Measurements from ENCODE around the gene ATRX.

- TF ChIP-seq CTCF (IDR thresholded peaks at IDR 0.05; ENCODE audit: low read depth, low read length, poor library complexity, severe bottlenecking) (no peak), EZH2phosphoT487 (IDR thresholded peaks at IDR 0.05; ENCODE audit: borderline replicate concordance, low read length) (no peak)
These were observed 330.6 kb downstream of the ATRX start for GRCh38 chrX:77455437-77455836.

Data from DOHH2 (cell line).